ENCODE measurements around the gene ZNF83. TPM values are rescaled to one million over a fixed set of nuclear protein-coding genes. Genes with fewer than 3 reads are reported as not detected.

Gene ZNF83
- total and polyA plus RNA-seq, 12 donors: 10.3 to 89.3 (median 16.7) TPM

DNA sequence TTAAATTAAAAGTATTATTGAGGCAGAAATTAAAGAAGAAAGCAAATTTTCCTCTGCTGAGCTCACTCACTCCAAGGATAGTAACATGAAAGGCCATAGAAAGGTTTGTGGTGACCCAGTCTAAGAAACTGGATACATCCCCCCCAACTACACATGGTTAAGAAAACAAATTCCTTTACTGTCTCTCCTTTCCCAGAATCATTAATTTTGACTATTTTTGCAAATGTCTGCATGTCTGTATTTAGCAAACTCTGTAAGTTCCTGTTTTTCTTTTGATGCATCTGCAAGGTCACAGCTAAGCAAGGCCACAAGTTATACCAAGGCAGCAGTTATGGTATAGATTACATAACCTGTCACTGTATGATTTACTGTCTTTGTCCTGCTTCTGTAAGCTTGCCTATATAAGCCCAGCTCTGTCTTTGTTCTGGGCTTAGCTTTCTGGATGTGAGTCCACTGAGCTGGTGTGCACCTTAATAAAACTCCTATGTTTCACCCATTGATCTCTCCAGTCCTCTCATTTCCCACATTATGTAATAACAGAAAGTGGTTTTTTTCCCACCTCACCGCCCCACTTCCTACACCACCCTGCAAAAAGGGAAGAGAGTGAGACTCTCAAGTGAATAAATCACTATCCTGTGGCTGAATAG is 8.5 kb upstream of the ZNF83 start:
- DNase-seq (no peak), ATAC-seq (no peak)
- TF ChIP-seq, protein P1, sequence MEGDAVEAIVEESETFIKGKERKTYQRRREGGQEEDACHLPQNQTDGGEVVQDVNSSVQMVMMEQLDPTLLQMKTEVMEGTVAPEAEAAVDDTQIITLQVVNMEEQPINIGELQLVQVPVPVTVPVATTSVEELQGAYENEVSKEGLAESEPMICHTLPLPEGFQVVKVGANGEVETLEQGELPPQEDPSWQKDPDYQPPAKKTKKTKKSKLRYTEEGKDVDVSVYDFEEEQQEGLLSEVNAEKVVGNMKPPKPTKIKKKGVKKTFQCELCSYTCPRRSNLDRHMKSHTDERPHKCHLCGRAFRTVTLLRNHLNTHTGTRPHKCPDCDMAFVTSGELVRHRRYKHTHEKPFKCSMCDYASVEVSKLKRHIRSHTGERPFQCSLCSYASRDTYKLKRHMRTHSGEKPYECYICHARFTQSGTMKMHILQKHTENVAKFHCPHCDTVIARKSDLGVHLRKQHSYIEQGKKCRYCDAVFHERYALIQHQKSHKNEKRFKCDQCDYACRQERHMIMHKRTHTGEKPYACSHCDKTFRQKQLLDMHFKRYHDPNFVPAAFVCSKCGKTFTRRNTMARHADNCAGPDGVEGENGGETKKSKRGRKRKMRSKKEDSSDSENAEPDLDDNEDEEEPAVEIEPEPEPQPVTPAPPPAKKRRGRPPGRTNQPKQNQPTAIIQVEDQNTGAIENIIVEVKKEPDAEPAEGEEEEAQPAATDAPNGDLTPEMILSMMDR (IDR thresholded peaks at IDR 0.05): no peak
- Histone ChIP-seq H3K36me3 (peaks cover 0 to 18% (median 0%) of the 10 kb centered on the region in 9 donors), H3K27ac (no peak overlapping the region), H3K9me3 (peaks cover 0 to 49% (median 10%) of the 10 kb centered on the region in 11 donors), H3K4me1 (no peaks in the 10 kb centered on the region), H3K27me3 (no peaks in the 10 kb centered on the region), H3K4me3 (no peak overlapping the region)
- 94 to 95% methylated on average over 1 of the region's 1 CpG for WGBS, 2 donors
- intact Hi-C loops (cut with DNase I): no loop called here

DNA sequence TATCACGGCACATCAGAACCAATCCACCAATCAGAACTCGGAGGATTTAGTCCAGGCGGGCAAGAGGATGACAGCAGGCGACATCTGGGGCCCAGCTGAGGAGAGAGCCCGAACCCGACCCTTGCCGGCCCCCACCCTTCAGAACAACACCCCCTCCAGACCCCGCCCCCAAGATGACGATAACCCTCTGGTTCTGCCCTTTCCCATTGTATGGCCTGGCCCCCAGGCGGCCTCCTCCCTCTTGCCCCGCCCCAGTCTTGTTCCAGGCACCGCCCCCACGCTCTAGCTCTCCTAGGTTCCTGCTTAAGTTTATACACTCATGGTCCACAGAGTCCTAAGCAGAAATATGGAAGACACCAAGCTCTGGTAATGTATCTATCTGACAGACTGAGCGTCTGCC is 2.8 kb upstream of the ZNF83 start:
- Histone ChIP-seq H3K4me1 (peaks cover 0 to 23% (median 14%) of the 10 kb centered on the region in 9 donors), H3K27ac (no peak overlapping the region), H3K9me3 (peaks cover 0 to 21% (median 0%) of the 10 kb centered on the region in 11 donors), H3K27me3 (no peaks in the 10 kb centered on the region), H3K36me3 (no peaks in the 10 kb centered on the region), H3K4me3 (no peak overlapping the region)
- TF ChIP-seq, protein P1 (IDR thresholded peaks at IDR 0.05): no peak
- 55 to 57% methylated on average over 14 of the region's 14 CpGs for WGBS, 2 donors
- ATAC-seq (no peak), DNase-seq (no peak)
- intact Hi-C loops (cut with DNase I): no loop called here

DNA sequence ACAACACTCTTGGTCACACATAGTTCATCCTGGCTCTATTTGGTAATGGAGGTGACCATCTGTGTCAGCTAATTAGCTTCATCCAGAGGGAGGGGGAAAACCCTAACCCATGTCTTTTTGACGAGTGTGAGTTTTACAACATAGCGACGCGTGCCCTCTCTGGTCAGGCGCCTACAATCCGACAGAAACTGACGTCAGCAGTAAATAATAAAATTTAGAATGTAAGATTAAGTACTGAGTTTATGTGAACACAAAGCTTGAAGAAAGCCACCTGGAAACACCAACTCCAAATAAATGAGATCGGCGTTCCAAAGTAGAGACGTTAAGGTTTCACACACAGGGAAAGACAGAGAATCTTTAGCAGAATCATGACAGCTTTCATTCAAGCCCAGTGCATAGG is 1.8 kb upstream of the ZNF83 start:
- Histone ChIP-seq H3K4me1 (peaks cover 0 to 23% (median 14%) of the 10 kb centered on the region in 9 donors), H3K27ac (no peak overlapping the region), H3K27me3 (no peaks in the 10 kb centered on the region), H3K36me3 (peaks cover 0 to 2% (median 0%) of the 10 kb centered on the region in 9 donors), H3K4me3 (no peak overlapping the region), H3K9me3 (peaks cover 0 to 15% (median 0%) of the 10 kb centered on the region in 11 donors)
- intact Hi-C loops (cut with DNase I): loop anchor here in 3 of 10 donors (5.0 to 10.0 kb wide), 2 partner anchors 52 to 95 kb away; partner anchors contain the start of gene ZNF611 (in 1 of the 3)
- ATAC-seq: no peak
- TF ChIP-seq, protein P1 (IDR thresholded peaks at IDR 0.05): no peak
- 88 to 90% methylated on average over 10 of the region's 10 CpGs for WGBS, 2 donors
- no peak for DNase-seq

DNA sequence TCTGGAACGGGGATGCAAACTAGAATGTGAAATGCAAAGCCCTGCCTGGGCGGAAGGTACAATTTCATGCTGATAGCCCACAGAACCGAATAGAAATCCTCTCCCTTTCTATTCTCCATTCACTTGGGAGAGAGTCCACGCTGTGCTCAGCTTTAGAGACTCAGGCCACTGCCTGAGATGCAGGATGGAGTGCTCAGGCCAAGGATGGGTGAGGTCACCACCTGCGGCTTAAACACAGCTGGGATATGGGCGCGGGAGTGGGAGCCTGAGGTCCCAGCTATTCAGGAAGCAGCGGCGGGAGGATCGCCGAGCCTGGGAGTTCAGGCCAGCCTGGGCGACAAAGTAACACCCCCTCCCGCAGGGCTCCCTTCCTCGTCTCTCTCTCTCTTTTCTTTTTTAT is 446 bp upstream of the ZNF83 start:
- H3K4me3 ChIP-seq: peak overlapping the region; percentile 51 to 91 (median 74)
- H3K27me3 ChIP-seq: no peaks in the 10 kb centered on the region
- DNase-seq (peak; percentile 6 to 17), ATAC-seq (peak; percentile 12 to 54 (median 45))
- peaks cover 0 to 15% (median 0%) of the 10 kb centered on the region in 11 donors for H3K9me3 ChIP-seq
- intact Hi-C loops (cut with DNase I): loop anchor here in 3 of 10 donors (5.0 to 10.0 kb wide), 2 partner anchors 54 to 96 kb away; partner anchors contain the start of gene ZNF611 (in 1 of the 3)
- peak overlapping the region in 9 of 10 donors; percentile 58 to 94 (median 88) for H3K27ac ChIP-seq
- 7 to 12% methylated on average over 14 of the region's 14 CpGs for WGBS, 2 donors
- H3K36me3 ChIP-seq: peaks cover 0 to 16% (median 0%) of the 10 kb centered on the region in 9 donors
- TF ChIP-seq, protein P1 (IDR thresholded peaks at IDR 0.05): no peak
- peaks cover 0 to 23% (median 14%) of the 10 kb centered on the region in 9 donors for H3K4me1 ChIP-seq
